ENCODE measurements around the gene ABCC10. TPM values are rescaled to one million over a fixed set of nuclear protein-coding genes. Genes with fewer than 3 reads are reported as not detected.
A peak's percentile ranks its signal among the peaks of the same experiment; 100 is the strongest.
"Not testable (repeated sequence)": the region's sequence is repeated elsewhere in the genome, so short reads cannot be mapped to it uniquely, and the experiment has no call there.

Gene ABCC10
- total RNA-seq, 1 donor from 2014 or later = 19.1 TPM

DNA sequence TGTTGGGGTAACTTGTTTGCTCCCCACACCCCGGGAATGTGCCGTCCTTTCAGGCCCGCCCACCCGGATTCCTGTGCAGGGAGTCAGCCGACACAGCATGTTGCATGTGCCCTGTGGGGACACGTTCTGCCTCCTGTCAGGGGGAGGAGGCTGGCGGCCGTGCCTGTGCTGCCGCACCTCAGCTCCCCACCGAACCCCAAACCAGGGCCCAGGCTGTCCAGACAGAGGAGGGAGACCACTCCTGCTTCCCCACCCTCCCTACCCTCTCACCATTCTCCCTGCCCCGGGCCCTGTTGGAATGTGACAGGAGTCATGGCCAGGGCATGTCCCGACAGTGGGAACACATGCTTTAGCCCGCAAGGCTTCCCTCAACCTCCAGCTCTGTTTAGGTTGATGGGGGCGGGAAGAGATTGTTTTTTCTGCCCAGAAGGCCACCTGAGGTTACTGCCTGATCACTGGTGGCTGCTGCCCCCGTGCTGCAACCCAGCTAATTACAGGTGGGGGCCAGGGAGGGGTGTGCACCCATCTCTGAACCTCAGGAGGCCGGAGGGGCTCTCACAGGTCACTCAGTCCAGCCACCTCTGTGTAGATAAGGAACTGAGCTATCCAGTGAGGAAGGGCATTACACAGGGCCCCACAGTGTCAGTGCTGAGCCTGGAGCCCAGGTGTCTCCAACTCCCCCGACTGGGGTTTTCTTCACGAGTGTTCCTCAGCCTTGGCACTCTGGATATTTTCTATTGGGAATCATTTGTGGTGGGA, 69.2 kb downstream of the ABCC10 start:
- peak; percentile 62 for DNase-seq (ENCODE audit: low read depth)

DNA sequence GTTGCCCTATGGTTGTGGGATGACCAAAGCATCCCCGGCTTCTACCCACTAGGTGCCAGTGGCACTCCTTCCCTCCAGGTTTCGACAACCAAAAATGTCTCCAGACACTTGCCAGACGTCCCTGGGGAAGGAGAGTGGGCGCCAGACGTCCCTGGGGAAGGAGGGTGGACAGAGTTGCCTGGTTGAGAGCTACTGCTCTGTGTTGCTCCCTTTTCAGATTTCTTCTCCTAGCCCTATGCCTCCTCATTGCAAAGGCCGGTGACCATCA, 69.7 kb downstream of the ABCC10 start:
- no peak for DNase-seq (ENCODE audit: low read depth)

DNA sequence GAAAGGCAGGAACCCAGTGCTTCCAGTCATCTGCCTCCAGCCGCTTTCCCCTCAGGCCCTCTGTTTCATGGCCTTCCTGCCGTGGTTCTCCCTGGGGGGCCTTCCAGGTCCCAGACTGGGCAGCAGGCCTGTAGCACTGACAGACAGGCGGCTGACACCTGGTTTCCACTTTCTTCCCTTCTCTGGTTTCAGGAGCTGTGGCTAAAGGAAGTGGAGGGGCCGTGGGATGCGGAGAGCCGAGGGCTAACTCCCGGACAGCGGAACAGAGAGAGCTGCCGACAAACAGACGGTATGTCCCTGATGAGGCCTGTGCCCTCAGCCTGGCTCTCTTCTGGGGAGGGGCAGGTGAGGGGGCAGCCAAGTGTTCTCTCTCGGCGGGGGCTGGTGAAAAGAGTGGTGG, 70.3 kb downstream of the ABCC10 start:
- no peak for DNase-seq (ENCODE audit: low read depth)

DNA sequence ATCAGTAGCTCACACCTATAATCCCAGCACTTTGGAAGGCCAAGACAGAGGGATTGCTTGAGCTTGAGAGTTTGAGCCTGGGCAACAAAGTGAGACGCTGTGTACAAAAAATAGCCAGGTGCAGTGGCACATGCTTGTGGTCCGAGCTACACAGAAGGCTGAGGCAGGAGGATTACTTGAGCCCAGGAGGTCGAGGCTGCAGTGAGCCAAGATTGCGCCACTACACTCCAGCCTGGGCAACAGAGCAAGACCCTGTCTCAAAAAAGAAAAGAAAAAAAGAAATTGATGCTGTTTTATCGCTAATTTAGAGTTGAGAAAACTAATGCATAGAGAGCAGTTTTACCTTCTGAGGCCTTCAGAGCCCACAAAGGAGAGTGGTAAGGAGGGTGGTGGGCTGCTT, 71.0 kb downstream of the ABCC10 start:
- not testable (repeated sequence) for DNase-seq (ENCODE audit: low read depth)

DNA sequence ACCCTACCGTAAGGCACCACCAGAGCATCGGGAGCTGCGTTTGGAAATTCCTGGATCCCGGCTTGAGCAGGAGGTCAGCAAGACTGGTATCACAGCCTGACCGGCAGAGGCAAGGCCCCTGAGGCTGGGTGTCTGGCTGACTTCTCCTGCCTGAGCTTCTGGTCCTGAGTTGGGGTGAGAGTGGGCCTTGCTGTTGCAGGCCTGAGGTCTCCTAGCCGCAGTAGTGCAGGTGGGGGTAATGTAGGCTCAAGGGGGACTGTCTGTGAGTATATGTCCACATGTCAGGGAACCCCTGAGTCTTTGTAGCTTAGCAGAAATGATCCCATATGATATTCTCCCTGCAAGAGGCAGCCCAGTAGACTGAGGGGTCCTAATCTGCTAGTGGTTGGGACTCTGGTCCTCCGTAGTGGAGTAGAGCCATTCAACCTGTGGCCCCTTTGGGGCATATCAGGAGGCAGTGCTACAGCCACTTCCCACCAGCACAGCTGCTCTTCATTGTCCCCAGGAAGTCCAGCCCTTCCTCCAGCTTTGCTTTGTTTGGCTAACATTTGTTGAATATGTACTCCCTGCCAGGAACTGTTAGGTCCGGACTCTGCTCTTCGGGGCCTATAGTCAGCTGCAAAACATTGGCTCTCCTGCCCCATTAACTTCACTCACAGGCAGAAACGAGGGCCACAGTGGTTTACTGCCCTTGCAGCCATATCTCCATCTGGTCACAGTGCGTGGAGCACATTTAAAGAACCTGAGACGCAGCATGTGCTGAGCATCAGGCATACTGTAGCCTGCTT, 71.9 kb downstream of the ABCC10 start:
- no peak for DNase-seq (ENCODE audit: low read depth)

Other genes starting within 250 kb of the ABCC10 start
- gene CUL9, start 245.3 kb upstream of the ABCC10 start, total RNA-seq = 20.3 and 43.4 TPM in 2 replicates
- 37.1 and 81.6 TPM in 2 replicates for gene DNPH1, start 198.1 kb upstream of the ABCC10 start, total RNA-seq
- 0.10 TPM in 1 of 2 replicates, not detected in the other for gene TTBK1, start 184.1 kb upstream of the ABCC10 start, total RNA-seq
- not detected in 2 replicates for gene SLC22A7, start 129.3 kb upstream of the ABCC10 start, total RNA-seq
- 0.25 TPM in 1 of 2 replicates, not detected in the other for gene CRIP3, start 118.7 kb upstream of the ABCC10 start, total RNA-seq
- gene ZNF318, start 57.9 kb upstream of the ABCC10 start, total RNA-seq = 3.8 and 11.6 TPM in 2 replicates
- gene DLK2, start 28.0 kb downstream of the ABCC10 start, total RNA-seq = 1.3 TPM in 1 of 2 replicates, not detected in the other
- 6.4 and 19.6 TPM in 2 replicates for gene TJAP1, start 50.0 kb downstream of the ABCC10 start, total RNA-seq
- 0.35 and 1.1 TPM in 2 replicates for gene LRRC73, start 82.8 kb downstream of the ABCC10 start, total RNA-seq
- 114 and 161 TPM in 2 replicates for gene YIPF3, start 89.4 kb downstream of the ABCC10 start, total RNA-seq
- 36.1 and 49.0 TPM in 2 replicates for gene POLR1C, start 89.5 kb downstream of the ABCC10 start, total RNA-seq
- 39.8 and 49.1 TPM in 2 replicates for gene XPO5, start 148.5 kb downstream of the ABCC10 start, total RNA-seq
- gene POLH, start 148.6 kb downstream of the ABCC10 start, total RNA-seq = 33.0 and 47.8 TPM in 2 replicates
- gene GTPBP2, start 201.7 kb downstream of the ABCC10 start, total RNA-seq = 46.0 and 53.2 TPM in 2 replicates
- 49.7 and 91.3 TPM in 2 replicates for gene MAD2L1BP, start 208.3 kb downstream of the ABCC10 start, total RNA-seq
- gene RSPH9, start 217.5 kb downstream of the ABCC10 start, total RNA-seq = 0.17 and 0.35 TPM in 2 replicates

Measured in renal cortical epithelial cell (primary cell).